Ovary (tissue), 9 donors: ENCODE results near the gene PSRC1. TPM values are rescaled to one million over a fixed set of nuclear protein-coding genes. Genes with fewer than 3 reads are reported as not detected.

Source experiments
- DNase-seq, 5 donors: peaks; one replicate each; pipeline ENCODE4 v3.0.0-alpha.2; 2019 to 2020
- H3K27ac ChIP-seq, 2 donors: fragments of 200-600 bp; one replicate each; pipeline versions ENCODE4 v1.5.1 to v1.8.0; 2019 to 2022
- H3K27me3 ChIP-seq: fragments of 200-600 bp; one replicate; pipeline ENCODE4 v1.8.0; 2022
- H3K36me3 ChIP-seq: fragments of 200-600 bp; sonication (generic); one replicate; pipeline ENCODE4 v1.5.1; 2019
- H3K4me1 ChIP-seq: one replicate; pipeline ENCODE4 v1.8.1; 2013; ENCODE audit warnings: mild to moderate bottlenecking, moderate library complexity; ENCODE audit not compliant: insufficient read depth
- H3K4me3 ChIP-seq: fragments of 200-600 bp; sonication (generic); one replicate; pipeline ENCODE4 v1.5.1; 2017
- H3K9me3 ChIP-seq, 2 donors: fragments of 200-600 bp in 1 of 2; sonication (generic) in 1 of 2; one replicate each; pipeline versions ENCODE4 v1.5.1 to v1.8.1; 2013 to 2019; ENCODE audit warnings: mild to moderate bottlenecking in 1 of 2, moderate library complexity in 1 of 2
- EP300 ChIP-seq: sonication (generic); formaldehyde crosslinking; IDR thresholded peaks from one replicate; pipeline ENCODE4 v1.6.1; 2017; ENCODE audit warnings: antibody characterized with exemption
- POLR2A ChIP-seq: fragments of 450-650 bp; IDR thresholded peaks from one replicate; pipeline ENCODE4 v1.6.1; 2017; ENCODE audit warnings: antibody characterized with exemption, mild to moderate bottlenecking, moderate library complexity
- WGBS, 3 donors: extraction: QIAGEN DNeasy Blood & Tissue Kit in 1 of 3; methylation state at CpG; one replicate each; pipeline versions ENCODE4 v1.1.5 to v1.1.7; 2013 to 2017; 5-methylcytosine and 5-hydroxymethylcytosine counted together
- intact Hi-C, 4 donors: fragments of 100-400 bp; cut with DNase I; formaldehyde crosslinking; loops; one replicate each; pipeline versions ENCODE4 v1.11.0 to v1.15.1; 2022 to 2023
- polyA plus RNA-seq, 2 donors: library from polyadenylated mRNA; stranded (reverse); fragments of 200-250 nt in 1 of 2; fragments of 350-450 nt in 1 of 2; fragmentation: Illumina TruSeq in 1 of 2; extraction: RNeasy Lipid Tissue Mini Kit (QIAGEN cat#74804) in 1 of 2; gene quantifications; one replicate each; pipeline ENCODE4 v1.2.3, GENCODE V29; 2013 to 2014
- total RNA-seq, 7 donors: library from RNA; depleted of rRNA in 2 of 7; stranded (reverse); fragments of >200 nt in 2 of 7; fragmentation: NEBNext Ultra II Directional in 3 of 7; extraction: Animal tissue kit (Norgen Biotek cat#: 25700) in 3 of 7; gene quantifications; one replicate each; pipeline versions ENCODE4 v1.1.0 to v1.2.4, GENCODE V29; 2016 to 2023
- TF ChIP-seq, protein P1 (sequence below), 3 donors: fragments of 450-650 bp in 2 of 3; fragments of 200-600 bp in 1 of 3; IDR thresholded peaks; one replicate each; pipeline versions ENCODE4 v1.5.1 to v1.8.0; 2016 to 2022; ENCODE audit warnings: antibody characterized with exemption in 3 of 3, mild to moderate bottlenecking in 1 of 3
- donor health status: DM: no; HTN: no; CAD: no; lungs with moderate emphysema.
- donor health status: DM: no; HTN: no; CAD: no.
- donor health status: Bipolar disorder and iron deficiency.
- donor health status: DM: yes; HTN: yes; CAD: no.
- donor health status: DM: no; HTN: no; CAD: no.
- donor health status: DM: yes; HTN: yes; CAD: no.

Gene PSRC1
- total and polyA plus RNA-seq, 9 donors = 1.0 to 8.1 (median 5.3) TPM

DNA sequence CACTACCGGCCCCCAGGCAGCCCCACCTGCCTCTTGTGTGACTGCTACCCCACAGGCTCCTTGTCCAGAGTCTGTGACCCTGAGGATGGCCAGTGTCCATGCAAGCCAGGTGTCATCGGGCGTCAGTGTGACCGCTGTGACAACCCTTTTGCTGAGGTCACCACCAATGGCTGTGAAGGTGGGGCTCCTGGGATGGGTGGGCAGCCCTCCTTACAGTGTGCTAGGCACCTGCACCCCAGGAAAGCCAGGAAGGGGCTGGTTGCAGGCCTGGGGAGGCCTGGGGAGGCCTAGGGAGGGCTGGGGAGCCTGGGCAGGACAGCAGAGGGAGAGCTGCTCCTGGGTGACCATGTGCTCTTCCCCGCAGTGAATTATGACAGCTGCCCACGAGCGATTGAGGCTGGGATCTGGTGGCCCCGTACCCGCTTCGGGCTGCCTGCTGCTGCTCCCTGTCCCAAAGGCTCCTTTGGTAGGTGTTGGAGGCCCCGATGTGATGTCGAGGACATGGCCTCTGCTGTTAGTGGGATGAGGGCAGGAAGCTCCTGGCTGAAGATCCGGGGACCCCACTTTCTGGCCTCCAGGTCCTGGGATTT, 17.1 kb downstream of the PSRC1 start:
- Histone ChIP-seq H3K27me3 (no peaks in the 10 kb centered on the region), H3K36me3 (no peaks in the 10 kb centered on the region), H3K4me3 (no peak overlapping the region), H3K27ac (no peak overlapping the region), H3K9me3 (no peaks in the 10 kb centered on the region), H3K4me1 (no peaks in the 10 kb centered on the region)
- intact Hi-C loops = loop anchor here in 2 of 4 donors (5.0 to 10.0 kb wide), 3 partner anchors 131 to 269 kb away; partner anchors contain the start of genes GPR61 (in 2 of the 2), ELAPOR1 (in 1 of the 2) and SORT1 (in 1 of the 2)
- TF ChIP-seq POLR2A = no peak
- no peak for TF ChIP-seq EP300
- TF ChIP-seq, protein P1, sequence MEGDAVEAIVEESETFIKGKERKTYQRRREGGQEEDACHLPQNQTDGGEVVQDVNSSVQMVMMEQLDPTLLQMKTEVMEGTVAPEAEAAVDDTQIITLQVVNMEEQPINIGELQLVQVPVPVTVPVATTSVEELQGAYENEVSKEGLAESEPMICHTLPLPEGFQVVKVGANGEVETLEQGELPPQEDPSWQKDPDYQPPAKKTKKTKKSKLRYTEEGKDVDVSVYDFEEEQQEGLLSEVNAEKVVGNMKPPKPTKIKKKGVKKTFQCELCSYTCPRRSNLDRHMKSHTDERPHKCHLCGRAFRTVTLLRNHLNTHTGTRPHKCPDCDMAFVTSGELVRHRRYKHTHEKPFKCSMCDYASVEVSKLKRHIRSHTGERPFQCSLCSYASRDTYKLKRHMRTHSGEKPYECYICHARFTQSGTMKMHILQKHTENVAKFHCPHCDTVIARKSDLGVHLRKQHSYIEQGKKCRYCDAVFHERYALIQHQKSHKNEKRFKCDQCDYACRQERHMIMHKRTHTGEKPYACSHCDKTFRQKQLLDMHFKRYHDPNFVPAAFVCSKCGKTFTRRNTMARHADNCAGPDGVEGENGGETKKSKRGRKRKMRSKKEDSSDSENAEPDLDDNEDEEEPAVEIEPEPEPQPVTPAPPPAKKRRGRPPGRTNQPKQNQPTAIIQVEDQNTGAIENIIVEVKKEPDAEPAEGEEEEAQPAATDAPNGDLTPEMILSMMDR (IDR thresholded peaks at IDR 0.05) = no peak
- WGBS, 3 donors = 87 to 97% (median 92%) methylated on average over 11 to 13 of the region's 13 CpGs
- no peak for DNase-seq

DNA sequence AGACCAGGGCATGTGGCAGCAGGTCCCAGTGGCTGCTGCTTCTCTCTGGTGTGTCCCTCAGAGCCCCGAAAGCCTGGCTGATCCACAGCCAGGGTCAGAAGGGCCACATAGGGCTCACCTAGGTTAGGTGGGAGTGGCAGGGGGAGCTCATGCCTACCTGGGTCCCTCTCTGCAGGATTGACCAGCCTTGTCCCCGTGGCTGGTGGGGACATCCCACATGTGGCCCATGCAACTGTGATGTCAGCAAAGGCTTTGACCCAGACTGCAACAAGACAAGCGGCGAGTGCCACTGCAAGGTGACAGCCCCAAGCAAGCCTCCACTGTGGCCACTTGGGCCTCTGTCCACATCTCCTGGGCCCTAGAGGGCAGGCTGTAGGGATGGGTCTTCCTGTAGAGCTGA, 17.9 kb downstream of the PSRC1 start:
- H3K36me3 ChIP-seq = no peaks in the 10 kb centered on the region
- DNase-seq = no peak
- intact Hi-C loops = loop anchor here in 2 of 4 donors (5.0 to 10.0 kb wide), 3 partner anchors 132 to 270 kb away; partner anchors contain the start of genes GPR61 (in 2 of the 2), ELAPOR1 (in 1 of the 2) and SORT1 (in 1 of the 2)
- H3K4me3 ChIP-seq = no peak overlapping the region
- no peaks in the 10 kb centered on the region for H3K9me3 ChIP-seq
- TF ChIP-seq POLR2A = no peak
- no peak for TF ChIP-seq EP300
- TF ChIP-seq, protein P1 (IDR thresholded peaks at IDR 0.05) = no peak
- H3K27me3 ChIP-seq = no peaks in the 10 kb centered on the region
- WGBS, 3 donors = 89 to 95% (median 91%) methylated on average over 4 of the region's 4 CpGs
- no peak overlapping the region for H3K27ac ChIP-seq
- H3K4me1 ChIP-seq = no peaks in the 10 kb centered on the region

DNA sequence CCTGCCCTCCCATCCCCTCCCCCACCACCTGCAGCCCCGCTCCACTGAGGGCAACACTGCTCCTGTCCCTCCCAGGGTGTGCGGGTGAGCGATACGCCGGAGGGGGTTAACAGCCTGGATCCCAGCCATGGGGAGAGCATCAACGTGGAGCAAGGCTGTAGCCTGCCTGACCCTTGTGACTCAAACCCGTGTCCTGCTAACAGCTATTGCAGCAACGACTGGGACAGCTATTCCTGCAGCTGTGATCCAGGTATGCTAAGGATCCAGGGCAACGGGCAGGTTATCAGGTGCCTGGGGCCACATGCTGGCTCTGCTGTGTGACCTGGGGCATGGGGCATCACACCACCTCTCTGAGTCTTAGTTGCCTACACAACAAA, 18.6 kb downstream of the PSRC1 start:
- Histone ChIP-seq H3K36me3 (no peaks in the 10 kb centered on the region), H3K27me3 (no peaks in the 10 kb centered on the region), H3K9me3 (no peaks in the 10 kb centered on the region), H3K4me3 (no peak overlapping the region), H3K4me1 (no peaks in the 10 kb centered on the region), H3K27ac (no peak overlapping the region)
- intact Hi-C loops = loop anchor here in 3 of 4 donors (5.0 to 10.0 kb wide), 4 partner anchors 133 to 270 kb away; partner anchors contain the start of genes GPR61 (in 2 of the 3), ELAPOR1 (in 1 of the 3) and SORT1 (in 1 of the 3)
- DNase-seq = no peak
- 60 to 66% (median 62%) methylated on average over 4 to 9 of the region's 9 CpGs for WGBS, 3 donors
- TF ChIP-seq EP300 (no peak), POLR2A (no peak)
- TF ChIP-seq, protein P1 (IDR thresholded peaks at IDR 0.05) = no peak

DNA sequence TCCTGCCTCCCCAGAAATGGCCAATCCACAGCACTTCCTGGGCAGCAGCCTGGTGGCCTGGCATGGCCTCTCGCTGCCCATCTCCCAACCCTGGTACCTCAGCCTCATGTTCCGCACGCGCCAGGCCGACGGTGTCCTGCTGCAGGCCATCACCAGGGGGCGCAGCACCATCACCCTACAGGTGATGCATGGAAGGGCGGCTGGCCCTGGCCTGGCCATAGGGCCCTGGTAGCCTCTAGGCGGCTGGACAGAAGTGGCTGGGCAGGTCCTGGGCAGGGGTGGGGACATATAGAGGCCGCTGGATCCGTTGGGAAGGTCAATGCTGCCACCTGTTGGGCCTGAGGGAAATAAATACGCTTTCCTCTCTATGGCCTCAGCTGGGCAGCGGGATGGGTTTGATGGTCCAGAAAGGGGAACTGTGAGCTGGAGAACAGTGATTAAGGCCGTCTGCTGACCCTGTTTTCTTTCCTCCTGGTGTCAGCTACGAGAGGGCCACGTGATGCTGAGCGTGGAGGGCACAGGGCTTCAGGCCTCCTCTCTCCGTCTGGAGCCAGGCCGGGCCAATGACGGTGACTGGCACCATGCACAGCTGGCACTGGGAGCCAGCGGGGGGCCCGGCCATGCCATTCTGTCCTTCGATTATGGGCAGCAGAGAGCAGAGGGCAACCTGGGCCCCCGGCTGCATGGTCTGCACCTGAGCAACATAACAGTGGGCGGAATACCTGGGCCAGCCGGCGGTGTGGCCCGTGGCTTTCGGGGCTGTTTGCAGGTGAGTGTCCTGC, 19.2 kb downstream of the PSRC1 start:
- Histone ChIP-seq H3K27me3 (no peaks in the 10 kb centered on the region), H3K4me1 (no peaks in the 10 kb centered on the region), H3K27ac (no peak overlapping the region), H3K4me3 (no peak overlapping the region), H3K36me3 (no peaks in the 10 kb centered on the region), H3K9me3 (no peaks in the 10 kb centered on the region)
- intact Hi-C loops = loop anchor here in 3 of 4 donors (5.0 to 10.0 kb wide), 4 partner anchors 134 to 271 kb away; partner anchors contain the start of genes GPR61 (in 2 of the 3), ELAPOR1 (in 1 of the 3) and SORT1 (in 1 of the 3)
- WGBS, 3 donors = 49 to 58% (median 53%) methylated on average over 23 to 29 of the region's 29 CpGs
- peak; percentile 62 to 86 (median 79) for DNase-seq
- TF ChIP-seq, protein P1 (IDR thresholded peaks at IDR 0.05) = peak; percentile 76 to 98 (median 94)
- TF ChIP-seq POLR2A = no peak
- TF ChIP-seq EP300 = no peak
